HG02970 (cell line): ENCODE data around the gene DGCR8.

Experiments used
- ATAC-seq: cut with Tn5 transposase; IDR thresholded peaks from one replicate; pipeline ENCODE4 v1.9.1; 2021; ENCODE audit warnings: mild to moderate bottlenecking, moderate library complexity, moderate number of reproducible peaks; ENCODE audit not compliant: unreplicated experiment, low FRiP score

DGCR8 gene

GRCh38 chr22:20107951-20108756, 28.1 kb downstream of the DGCR8 start:
- ATAC-seq = no peak

DNA sequence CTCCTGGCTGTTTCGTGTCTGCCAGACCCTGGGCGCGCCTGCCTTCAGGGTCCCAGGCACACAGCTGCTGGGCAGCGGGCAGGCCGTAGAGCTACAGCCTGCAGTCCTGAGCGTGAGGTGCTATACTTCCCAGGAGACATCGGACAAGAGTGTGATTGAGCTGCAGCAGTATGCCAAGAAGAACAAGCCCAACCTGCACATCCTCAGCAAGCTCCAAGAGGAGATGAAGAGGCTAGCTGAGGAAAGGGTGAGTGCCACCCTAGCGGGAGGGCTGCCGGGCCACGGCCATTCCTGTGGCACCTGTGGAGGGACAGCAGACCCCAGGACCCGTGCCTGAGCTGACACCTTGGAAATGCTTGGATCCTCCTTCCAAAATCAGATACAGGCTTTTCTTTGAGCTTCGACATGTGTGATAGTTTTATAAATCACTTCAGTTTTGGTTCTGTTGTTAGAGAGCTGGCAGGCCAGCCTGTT, 28.8 kb downstream of the DGCR8 start:
- ATAC-seq = no peak

GRCh38 chr22:20109411-20110358, 29.6 kb downstream of the DGCR8 start:
- no peak for ATAC-seq

- ATAC-seq = no peak
Measured at GRCh38 chr22:20110359-20110985, 30.4 kb downstream of the DGCR8 start.

- ATAC-seq = no peak
Measured at GRCh38 chr22:20111045-20111688, 31.1 kb downstream of the DGCR8 start.

GRCh38 chr22:20111689-20112622, 31.9 kb downstream of the DGCR8 start:
- ATAC-seq = no peak

- ATAC-seq = no peak
Measured at GRCh38 chr22:20112623-20113511, 32.8 kb downstream of the DGCR8 start.

- ATAC-seq = no peak
Measured at GRCh38 chr22:20113551-20114310, 33.7 kb downstream of the DGCR8 start.

DNA sequence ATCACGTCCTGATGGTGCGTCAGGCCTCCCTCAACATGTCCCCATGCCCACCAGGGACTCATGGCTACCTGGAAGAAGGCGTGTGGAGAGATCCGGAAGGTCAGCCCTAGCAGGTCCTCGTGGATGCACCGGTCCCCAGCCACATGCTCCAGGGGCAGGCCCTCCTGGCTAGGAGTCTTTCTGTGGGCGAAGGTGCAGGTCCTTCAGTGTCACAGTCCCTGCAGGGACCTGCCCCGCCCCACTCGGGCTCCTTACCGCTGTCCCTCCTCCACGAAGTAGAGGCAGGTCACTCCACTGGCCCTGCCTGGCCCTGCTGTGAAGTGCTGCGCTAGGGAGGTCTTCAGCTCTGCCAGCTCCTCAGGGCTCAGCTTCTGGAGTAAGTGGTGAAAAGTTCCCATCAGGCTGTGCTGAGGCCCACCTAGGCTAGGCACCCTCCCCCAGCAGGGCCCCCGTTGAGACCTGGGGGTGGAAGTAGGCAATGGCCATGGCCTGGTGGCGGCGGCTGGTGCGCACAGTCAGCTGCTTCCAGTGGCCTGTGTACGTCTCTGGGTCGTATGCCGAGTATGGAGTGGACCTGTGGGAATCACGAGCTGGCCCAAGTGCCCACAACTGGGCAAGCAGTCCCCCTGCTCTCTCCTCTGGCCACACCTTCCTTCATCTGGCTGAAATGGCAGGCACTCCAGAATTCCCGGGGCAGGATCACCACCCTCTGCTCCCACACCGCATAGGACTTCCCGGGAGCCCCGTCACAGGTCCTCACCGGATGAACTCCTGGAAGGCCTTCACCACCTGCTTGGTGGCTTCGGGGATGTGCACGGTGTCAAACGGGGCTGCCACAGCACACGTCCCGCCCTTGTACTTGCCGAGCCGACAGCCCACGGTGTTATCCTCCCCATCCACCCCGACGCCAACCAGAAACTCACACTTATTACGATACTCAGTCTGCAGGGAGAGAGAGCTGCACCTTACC, 34.8 kb downstream of the DGCR8 start:
- no peak for ATAC-seq

DNA sequence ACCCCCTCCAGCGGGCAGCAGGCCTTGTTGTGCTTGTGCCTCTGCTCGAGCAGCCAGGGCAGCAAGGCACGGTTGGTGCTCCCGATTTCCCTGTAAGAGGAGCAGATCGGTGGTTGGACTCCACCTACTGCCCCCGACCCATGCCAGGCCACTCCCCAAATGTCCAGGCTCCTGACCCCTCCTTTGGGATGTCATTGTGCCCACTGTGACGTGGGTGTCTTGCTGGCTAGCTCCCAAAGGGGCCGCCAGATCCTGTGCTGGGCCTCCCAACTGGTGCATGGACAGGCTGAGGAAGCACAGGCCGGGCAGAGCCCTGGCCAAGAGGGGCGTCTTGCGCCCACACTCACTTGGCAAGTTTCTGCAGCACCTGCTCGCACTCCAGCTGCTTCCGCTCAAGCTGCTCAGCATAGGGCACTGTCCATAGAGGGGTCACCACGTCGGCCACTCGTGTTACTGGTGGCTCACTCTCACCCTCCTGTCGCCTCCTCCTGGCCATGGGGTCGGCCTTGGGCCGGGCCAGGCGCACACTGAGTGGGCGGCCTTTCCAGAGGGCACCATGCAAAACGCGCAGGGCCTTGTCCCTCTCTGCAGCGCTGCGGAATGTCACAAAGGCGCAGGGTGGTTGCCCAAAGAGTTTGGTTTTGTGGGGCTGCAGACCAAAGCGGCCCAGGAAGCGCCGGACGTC, 35.8 kb downstream of the DGCR8 start, which contains the start of gene RANBP1:
Gene RANBP1 (plus strand): TSS at position 414 of the 685 bp plus-strand sequence. CDS start 81 bp downstream, at position 495.
- no peak for ATAC-seq

GRCh38 chr22:20116376-20116950, 36.4 kb downstream of the DGCR8 start:
- ATAC-seq = no peak

- peak; percentile 78 for ATAC-seq
Measured at GRCh38 chr22:20116951-20117632, 37.1 kb downstream of the DGCR8 start, which contains the start of gene TRMT2A. TRMT2A (minus strand) TSS chr22:20117226; CDS start chr22:20116906, 320 bp downstream.

DNA sequence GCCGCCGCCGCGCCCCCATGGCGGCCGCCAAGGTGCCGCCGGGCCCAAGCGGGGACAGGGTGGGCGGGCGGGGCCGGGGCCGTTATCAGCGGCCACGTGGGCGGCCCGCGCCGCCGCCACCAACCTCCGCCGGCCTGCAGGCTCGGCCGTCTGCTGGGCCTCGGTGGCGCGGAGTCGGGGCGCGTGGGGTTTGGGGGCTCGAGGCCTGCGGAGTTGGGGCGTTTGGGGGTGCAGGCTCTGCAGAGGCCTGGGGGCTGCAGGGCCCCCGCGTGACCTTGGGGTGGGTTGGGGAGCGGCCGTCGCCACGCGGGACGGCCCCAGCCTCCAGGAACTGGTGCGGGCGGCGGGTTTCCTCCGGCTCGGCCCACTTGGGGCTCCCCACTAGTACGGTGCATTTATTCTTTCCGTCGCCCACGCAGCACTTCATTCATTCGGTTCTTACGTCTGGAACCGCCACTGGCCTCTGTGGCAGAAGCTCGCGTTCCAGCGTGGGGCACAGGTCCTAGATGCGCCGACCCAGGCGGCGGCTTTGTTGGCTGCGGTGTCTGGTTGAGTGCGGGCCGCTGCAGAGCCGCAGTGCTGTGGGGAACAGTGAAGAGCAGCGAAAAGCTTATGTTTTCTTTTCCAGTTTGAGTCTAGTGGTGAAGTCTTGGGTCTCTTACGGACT, 37.7 kb downstream of the DGCR8 start:
- ATAC-seq = no peak
